GM19324 (cell line): ENCODE results near the gene ASCL2.

ENCODE experiments used
- ATAC-seq: cut with Tn5 transposase; IDR thresholded peaks from one replicate; pipeline ENCODE4 v1.9.1; 2021; ENCODE audit warnings: mild to moderate bottlenecking, moderate library complexity; ENCODE audit not compliant: unreplicated experiment, low FRiP score

Gene ASCL2

DNA sequence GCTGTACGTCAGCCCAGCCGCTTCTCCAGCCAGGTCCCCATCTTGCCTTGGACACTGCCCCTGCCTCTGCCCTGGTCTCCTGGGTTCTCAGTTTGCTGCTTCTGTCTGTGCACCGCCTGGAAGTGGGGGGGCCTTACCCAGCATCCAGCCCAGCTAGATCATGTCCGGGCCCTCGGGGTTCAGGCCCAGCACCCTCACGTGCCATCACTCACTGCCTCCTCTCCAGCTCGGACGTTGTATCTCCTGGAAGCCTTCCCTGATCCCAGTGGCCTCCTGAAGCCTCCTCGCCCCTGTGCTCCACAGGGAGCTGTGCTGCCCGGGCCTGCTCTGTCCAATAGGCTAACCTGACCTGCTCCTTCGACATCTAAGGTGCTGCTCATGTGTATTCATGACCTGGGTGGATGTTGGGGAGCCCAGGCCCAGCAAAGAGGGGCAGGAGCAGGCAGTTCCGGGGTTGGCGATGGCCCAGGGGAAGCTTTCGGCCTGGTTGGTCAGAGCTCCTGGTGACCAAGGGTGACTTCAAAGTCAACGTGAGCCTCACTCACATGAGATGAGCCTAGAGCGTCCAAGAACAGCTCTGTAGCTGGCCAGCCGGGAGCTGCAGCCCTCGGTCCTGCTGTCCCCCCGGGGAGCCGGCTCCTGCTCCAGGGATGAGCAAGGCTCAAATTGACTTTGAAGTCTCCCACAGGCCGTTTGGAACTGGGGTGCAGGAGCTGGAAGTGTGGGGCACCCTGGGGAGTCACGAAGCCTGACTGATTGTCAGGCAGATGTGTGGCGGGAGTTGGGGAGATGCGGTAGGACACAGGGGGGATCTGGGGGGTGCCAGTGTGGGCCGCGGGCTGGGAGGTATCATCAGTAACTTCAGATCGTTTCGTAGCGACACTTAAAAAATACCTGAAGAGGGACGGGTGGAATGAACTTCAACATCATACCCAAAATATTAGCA is 5.2 kb upstream of the ASCL2 start:
- ATAC-seq, result no peak

GRCh38 chr11:2273771-2274170 is 3.4 kb upstream of the ASCL2 start:
- ATAC-seq, result no peak

GRCh38 chr11:2273311-2273710 is 2.9 kb upstream of the ASCL2 start:
- no peak for ATAC-seq

DNA sequence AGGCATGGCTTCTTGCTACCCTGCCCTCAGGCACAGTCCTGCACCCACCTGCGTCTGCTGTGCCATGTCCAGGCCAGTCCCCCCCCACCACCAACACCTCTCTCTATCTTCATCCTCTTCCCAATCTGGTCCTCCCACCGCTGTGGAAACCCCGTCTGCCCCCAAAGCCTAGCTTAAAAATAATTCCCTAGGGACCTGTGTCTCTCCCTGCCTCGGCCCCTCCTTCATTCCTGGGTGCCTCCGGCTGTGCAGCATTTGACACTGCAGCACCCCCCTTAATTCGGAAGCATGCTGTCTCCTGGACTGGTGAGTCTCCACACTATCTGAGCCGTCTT is 2.5 kb upstream of the ASCL2 start:
- no peak for ATAC-seq

GRCh38 chr11:2272228-2272945 is 2.0 kb upstream of the ASCL2 start:
- no peak for ATAC-seq

- ATAC-seq, result no peak
These were observed 1.2 kb upstream of the ASCL2 start for GRCh38 chr11:2271327-2272227.

DNA sequence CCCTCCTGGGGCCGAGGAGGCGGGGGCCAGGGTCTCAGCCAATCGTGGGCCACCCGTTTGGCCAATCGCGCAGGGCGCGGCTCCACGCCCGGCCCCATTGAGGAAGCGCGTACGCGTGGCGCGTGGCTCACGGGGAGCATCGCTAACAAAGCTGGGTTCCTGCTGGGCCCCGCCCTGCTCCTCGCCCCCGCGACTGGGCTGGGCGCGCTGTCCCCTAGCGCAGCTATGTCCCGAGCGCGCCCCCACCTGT is 614 bp upstream of the ASCL2 start:
- no peak for ATAC-seq

- no peak for ATAC-seq
These were observed 627 bp downstream of the ASCL2 start for GRCh38 chr11:2269601-2270321.

DNA sequence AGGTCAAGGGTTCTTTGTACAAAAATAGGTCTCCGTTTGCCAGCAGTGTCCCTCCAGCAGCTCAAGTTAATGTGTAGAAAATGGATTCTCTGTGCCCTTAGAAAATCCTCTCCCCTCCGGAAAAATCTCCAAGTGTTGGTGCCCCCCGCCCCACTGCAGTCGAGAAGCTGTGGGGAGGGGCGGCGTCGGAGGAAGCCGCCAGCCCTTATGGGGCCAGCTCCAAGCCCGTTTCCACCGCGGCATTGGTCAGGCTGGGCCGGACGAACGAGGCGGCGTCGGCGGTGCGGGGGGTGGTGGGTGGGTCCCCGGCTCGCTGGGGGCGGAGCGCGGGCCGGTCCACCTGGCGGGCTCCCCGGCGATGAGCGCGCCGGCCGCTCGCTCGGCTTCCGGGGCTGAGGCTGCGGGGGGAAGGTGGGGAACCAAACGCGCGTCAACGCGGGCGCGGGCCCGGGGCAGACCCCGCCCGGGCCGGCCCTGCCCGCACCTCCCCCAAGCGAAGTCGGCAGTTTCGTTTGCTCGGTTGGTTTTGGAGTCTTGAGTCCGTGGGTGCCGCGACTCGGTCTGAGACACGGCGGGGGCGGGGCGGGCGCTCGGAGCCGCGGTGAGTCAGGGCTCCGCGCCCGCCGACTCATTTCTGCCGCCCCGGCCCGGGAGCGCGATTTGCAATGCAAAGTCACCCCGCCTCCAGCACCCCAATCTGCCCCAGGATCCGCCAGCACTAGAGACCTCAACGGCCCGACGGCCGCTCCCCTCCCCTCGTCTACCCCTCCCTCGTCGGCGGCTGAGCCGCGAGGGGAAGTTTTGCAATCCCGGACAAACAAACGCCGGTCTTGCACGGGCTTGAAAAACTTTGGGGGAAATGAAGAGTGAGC is 1.4 kb downstream of the ASCL2 start:
- ATAC-seq, result no peak

DNA sequence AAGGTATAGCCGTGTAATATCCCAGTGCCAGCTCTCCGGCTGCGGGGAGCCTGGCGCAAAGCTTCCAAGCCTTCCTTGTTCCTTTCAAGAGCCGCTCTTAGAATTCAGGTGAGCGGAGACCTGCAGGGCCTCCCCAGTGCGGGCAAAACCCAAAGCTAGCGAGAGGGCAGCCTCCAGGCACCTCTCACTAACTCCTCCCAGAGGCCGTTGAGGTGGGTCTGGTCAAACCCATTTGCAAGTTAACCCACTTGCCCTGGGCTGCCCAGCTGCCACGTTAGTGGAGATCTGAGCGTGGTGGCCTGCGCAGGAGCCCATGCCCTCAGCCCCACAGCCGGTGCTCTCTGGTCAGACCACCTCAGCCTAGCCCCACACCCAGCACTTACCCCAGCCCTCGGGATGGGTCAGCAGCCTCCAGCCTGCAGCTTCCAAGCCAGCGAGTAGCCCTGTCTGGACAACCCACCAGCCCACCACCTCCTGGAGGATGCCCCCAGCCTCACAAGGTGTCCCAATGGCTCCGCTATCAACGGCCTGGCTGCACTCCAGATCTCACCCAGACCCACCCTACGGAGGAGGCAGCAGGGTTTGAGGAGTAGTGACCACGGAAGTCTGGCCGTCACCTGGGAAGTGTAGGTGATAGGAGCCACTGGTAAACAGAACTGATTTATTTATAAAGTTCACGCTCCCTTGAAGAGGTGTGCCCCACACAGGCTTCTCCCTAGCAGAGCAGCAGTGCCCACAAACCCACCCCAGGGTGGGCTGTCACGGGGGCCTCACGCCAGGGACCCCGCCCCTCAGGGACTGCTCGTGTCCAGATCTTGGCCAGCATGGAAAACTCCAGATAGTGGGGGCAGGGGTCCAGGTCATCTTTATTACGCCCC is 2.3 kb downstream of the ASCL2 start:
- no peak for ATAC-seq

GRCh38 chr11:2267306-2267850 is 3.0 kb downstream of the ASCL2 start:
- no peak for ATAC-seq

DNA sequence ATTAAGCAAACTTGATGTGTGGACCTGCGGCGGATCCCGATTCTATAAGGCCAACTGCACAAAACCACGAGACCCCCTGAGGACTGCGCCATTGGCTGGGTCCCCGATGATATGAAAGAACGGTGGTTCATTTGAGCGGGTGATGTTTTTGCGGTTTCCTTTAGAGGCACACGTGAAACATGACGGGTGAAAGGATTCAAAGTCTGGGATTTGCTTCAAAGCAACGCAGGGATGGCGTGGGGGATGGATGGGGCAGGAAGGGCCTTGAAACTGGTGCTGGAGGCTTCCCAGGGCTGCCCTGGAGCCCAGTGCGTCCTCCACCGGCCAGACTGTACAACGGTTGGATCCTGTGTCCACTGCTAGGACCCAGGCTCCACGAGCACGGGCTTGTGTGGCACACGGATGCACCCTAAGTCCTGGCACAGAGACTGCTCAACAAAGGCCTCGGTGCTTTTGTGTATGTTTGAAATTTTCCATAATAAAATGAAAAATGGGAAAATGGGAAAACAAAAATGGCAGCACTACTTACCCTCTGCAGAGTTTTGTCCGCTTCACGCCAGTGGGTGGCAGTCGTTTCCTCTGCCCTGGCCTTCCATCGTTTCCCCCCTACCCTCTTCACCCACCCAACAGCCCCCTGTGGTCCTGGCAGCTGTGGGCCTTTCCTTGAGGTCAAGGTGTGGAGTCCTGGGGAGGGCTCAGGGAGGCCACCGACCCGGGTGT is 3.6 kb downstream of the ASCL2 start:
- ATAC-seq, result no peak

- no peak for ATAC-seq
These were observed 4.4 kb downstream of the ASCL2 start for GRCh38 chr11:2265854-2266585.

DNA sequence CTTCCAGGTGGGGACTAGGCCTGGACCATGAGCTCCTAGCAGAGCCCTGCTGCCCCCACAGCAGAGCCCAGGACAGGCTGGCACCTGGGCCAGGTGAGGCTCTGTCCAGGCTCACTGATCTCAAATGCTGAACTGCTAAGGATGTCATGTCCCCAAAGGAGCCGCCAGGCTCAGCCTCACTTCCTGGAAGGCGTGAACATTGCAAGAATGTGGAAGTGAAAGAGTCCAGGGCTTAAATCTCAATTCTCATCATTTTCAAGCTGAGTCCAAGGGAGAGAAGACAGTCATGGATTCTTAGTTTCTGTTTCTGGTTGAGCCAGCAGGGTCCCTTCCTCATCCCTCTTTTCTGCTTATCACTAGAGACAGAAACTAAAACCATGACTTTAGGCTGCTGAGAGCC is 5.0 kb downstream of the ASCL2 start:
- no peak for ATAC-seq

GRCh38 chr11:2264366-2265053 is 5.9 kb downstream of the ASCL2 start:
- ATAC-seq, result no peak

- ATAC-seq, result no peak
These were observed 6.5 kb downstream of the ASCL2 start for GRCh38 chr11:2263724-2264360.
